Esophagus muscularis mucosa (tissue), 4 donors: Measurements from ENCODE around the gene PLA2G4F. TPM values are rescaled to one million over a fixed set of nuclear protein-coding genes. Genes with fewer than 3 reads are reported as not detected.

ENCODE experiments used
- DNase-seq: peaks from one replicate; pipeline ENCODE4 v3.0.0-alpha.2; 2017; ENCODE audit errors: extremely low spot score
- H3K27ac ChIP-seq, 4 donors: fragments of 200-600 bp; sonication (generic); replicated peaks in 1 of 4; 1 replicate in 3 of 4; 2 replicates in 1 of 4; pipeline ENCODE4 v1.5.1; 2016 to 2019; ENCODE audit warnings: mild to moderate bottlenecking in 1 of 4
- H3K27me3 ChIP-seq, 4 donors: fragments of 200-600 bp; sonication (generic); one replicate each; pipeline versions ENCODE4 v1.5.1 to v1.6.0; 2016 to 2019
- H3K36me3 ChIP-seq, 4 donors: fragments of 200-600 bp; sonication (generic); one replicate each; pipeline ENCODE4 v1.5.1; 2016 to 2019
- H3K4me1 ChIP-seq, 4 donors: fragments of 200-600 bp; sonication (generic); one replicate each; pipeline ENCODE4 v1.5.1; 2016 to 2019
- H3K4me3 ChIP-seq, 4 donors: fragments of 200-600 bp; sonication (generic); 1 replicate in 2 of 4; 2 replicates in 2 of 4; pipeline ENCODE4 v1.5.1; 2016 to 2019; ENCODE audit warnings: mild to moderate bottlenecking in 4 of 4, moderate library complexity in 1 of 4
- H3K9me3 ChIP-seq, 4 donors: fragments of 200-600 bp; sonication (generic); 1 replicate in 3 of 4; 2 replicates in 1 of 4; pipeline ENCODE4 v1.5.1; 2016 to 2019
- CTCF ChIP-seq, 3 experiments: fragments of 200-600 bp in 2 of 3; fragments of 450-650 bp in 1 of 3; sonication (generic) in 2 of 3; IDR thresholded peaks; one replicate each; pipeline ENCODE4 v1.5.1; 2017 to 2019; ENCODE audit warnings: antibody characterized with exemption in 3 of 3, mild to moderate bottlenecking in 2 of 3, moderate library complexity in 1 of 3
- EP300 ChIP-seq: sonication (generic); formaldehyde crosslinking; IDR thresholded peaks from one replicate; pipeline ENCODE4 v1.6.1; 2017; ENCODE audit warnings: antibody characterized with exemption
- POLR2A ChIP-seq: fragments of 450-650 bp; IDR thresholded peaks from one replicate; pipeline ENCODE4 v1.6.1; 2017; ENCODE audit warnings: antibody characterized with exemption, moderate library complexity, mild to moderate bottlenecking, low read depth
- POLR2AphosphoS5 ChIP-seq, 2 donors: sonication (generic); formaldehyde crosslinking; IDR thresholded peaks; one replicate each; pipeline ENCODE4 v1.6.1; 2017; ENCODE audit warnings: antibody characterized with exemption in 2 of 2
- WGBS: methylation state at CpG from one replicate; pipeline ENCODE4 v1.1.5; 2018; 5-methylcytosine and 5-hydroxymethylcytosine counted together
- intact Hi-C: fragments of 100-400 bp; cut with DNase I; formaldehyde crosslinking; loops from one replicate; pipeline ENCODE4 v1.15.1; 2023
- total RNA-seq, 4 donors: library from RNA; depleted of rRNA; stranded (reverse); fragments of >200 nt; gene quantifications; one replicate each; pipeline versions ENCODE4 v1.1.0 to v1.2.1, GENCODE V29; 2016

The PLA2G4F gene
- total RNA-seq, 4 donors from 2014 or later, result 0.11 TPM; not detected in 3

GRCh38 chr15:42165106-42165505 is 8.7 kb upstream of the PLA2G4F start:
- H3K27ac ChIP-seq, result no peak overlapping the region
- H3K36me3 ChIP-seq, result peaks cover 77 to 100% (median 98%) of the 10 kb centered on the region in 4 donors
- no peaks in the 10 kb centered on the region for H3K27me3 ChIP-seq
- intact Hi-C loops, result no loop called here
- WGBS, result 78% methylated on average over 6 of the region's 6 CpGs
- no peak for DNase-seq
- no peak for TF ChIP-seq POLR2AphosphoS5 (IDR thresholded peaks at IDR 0.05)
- TF ChIP-seq CTCF (IDR thresholded peaks at IDR 0.05), result no peak
- TF ChIP-seq EP300, result no peak
- TF ChIP-seq POLR2A, result no peak
- peaks cover 0 to under 1% (median 0%) of the 10 kb centered on the region in 4 donors for H3K4me1 ChIP-seq
- H3K9me3 ChIP-seq, result no peaks in the 10 kb centered on the region
- H3K4me3 ChIP-seq, result no peak overlapping the region

GRCh38 chr15:42163947-42164550 is 7.6 kb upstream of the PLA2G4F start:
- intact Hi-C loops, result no loop called here
- Histone ChIP-seq H3K36me3 (peaks cover 82 to 100% (median 99%) of the 10 kb centered on the region in 4 donors), H3K4me1 (peaks cover 0 to 7% (median 5%) of the 10 kb centered on the region in 4 donors), H3K9me3 (no peaks in the 10 kb centered on the region), H3K4me3 (no peak overlapping the region), H3K27me3 (no peaks in the 10 kb centered on the region), H3K27ac (no peak overlapping the region)
- TF ChIP-seq POLR2AphosphoS5 (IDR thresholded peaks at IDR 0.05), result no peak
- no peak for TF ChIP-seq CTCF (IDR thresholded peaks at IDR 0.05)
- no peak for TF ChIP-seq POLR2A
- no peak for TF ChIP-seq EP300
- no peak for DNase-seq
- 88% methylated on average over 4 of the region's 4 CpGs for WGBS

GRCh38 chr15:42163291-42163690 is 6.9 kb upstream of the PLA2G4F start:
- no peak for TF ChIP-seq POLR2AphosphoS5 (IDR thresholded peaks at IDR 0.05)
- 89% methylated on average over 9 of the region's 9 CpGs for WGBS
- Histone ChIP-seq H3K27me3 (no peaks in the 10 kb centered on the region), H3K36me3 (peaks cover 80 to 100% (median 98%) of the 10 kb centered on the region in 4 donors), H3K4me3 (no peak overlapping the region), H3K4me1 (peaks cover 4 to 15% (median 10%) of the 10 kb centered on the region in 4 donors), H3K9me3 (no peaks in the 10 kb centered on the region), H3K27ac (no peak overlapping the region)
- intact Hi-C loops, result no loop called here
- no peak for DNase-seq

GRCh38 chr15:42160136-42160535 is 3.7 kb upstream of the PLA2G4F start:
- WGBS, result 90% methylated on average over 7 of the region's 7 CpGs
- intact Hi-C loops, result no loop called here
- peaks cover 50 to 70% (median 67%) of the 10 kb centered on the region in 4 donors for H3K36me3 ChIP-seq
- H3K4me1 ChIP-seq, result peaks cover 9 to 28% (median 18%) of the 10 kb centered on the region in 4 donors
- TF ChIP-seq POLR2AphosphoS5 (IDR thresholded peaks at IDR 0.05) (no peak), POLR2A (no peak)
- no peaks in the 10 kb centered on the region for H3K27me3 ChIP-seq
- no peak overlapping the region for H3K27ac ChIP-seq
- DNase-seq, result no peak
- H3K9me3 ChIP-seq, result no peaks in the 10 kb centered on the region
- H3K4me3 ChIP-seq, result no peak overlapping the region

GRCh38 chr15:42159381-42160015 is 3.1 kb upstream of the PLA2G4F start:
- no peak overlapping the region for H3K4me3 ChIP-seq
- peaks cover 9 to 28% (median 18%) of the 10 kb centered on the region in 4 donors for H3K4me1 ChIP-seq
- H3K36me3 ChIP-seq, result peaks cover 43 to 64% (median 60%) of the 10 kb centered on the region in 4 donors
- no peak for DNase-seq
- intact Hi-C loops, result no loop called here
- peak overlapping the region in 1 of 4 donors; percentile 8 for H3K27ac ChIP-seq
- TF ChIP-seq POLR2A, result no peak
- TF ChIP-seq CTCF (IDR thresholded peaks at IDR 0.05), result no peak
- TF ChIP-seq POLR2AphosphoS5 (IDR thresholded peaks at IDR 0.05), result no peak
- no peak for TF ChIP-seq EP300
- no peaks in the 10 kb centered on the region for H3K27me3 ChIP-seq
- H3K9me3 ChIP-seq, result no peaks in the 10 kb centered on the region
- 68% methylated on average over 14 of the region's 18 CpGs for WGBS
